A549 (cell line): Measurements from ENCODE around the gene ADARB2. TPM values are rescaled to one million over a fixed set of nuclear protein-coding genes. Genes with fewer than 3 reads are reported as not detected.

Experiments used
- ATAC-seq, 2 experiments: fragments of 200-7000 bp in 1 of 2; fragments of >200 bp in 1 of 2; cut with Nextera tagmentation in 1 of 2; cut with Tn5 transposase in 1 of 2; 3 replicates each; pipeline versions ENCODE4 v1.8.0 to v1.9.1; 2018 to 2020; ENCODE audit warnings: mild to moderate bottlenecking in 1 of 2, moderate library complexity in 1 of 2
- CTCF ChIA-PET: fragments of 300-600 bp; sonication (Branson Sonifier 250); formaldehyde crosslinking; extraction: SDS; loops from one replicate; lab custom pipeline; 2021; ENCODE audit warnings: antibody characterized with exemption, inconsistent platforms; lab: Yijun Ruan, JAX
- POLR2A ChIA-PET: fragments of 350-600 bp; formaldehyde crosslinking; extraction: SDS; loops from one replicate; lab custom pipeline; 2021; ENCODE audit warnings: antibody characterized with exemption, inconsistent platforms; lab: Yijun Ruan, JAX
- DNase-seq, 2 experiments: peaks; one replicate each; pipeline versions ENCODE4 v3.0.0 to v3.0.0-alpha.2; 2011 to 2016; ENCODE audit warnings: low read depth in 1 of 2, low spot score in 1 of 2
- FAIRE-seq: peaks from 2 replicates; lab custom pipeline; 2011; peaks lifted over from hg19 to GRCh38; lab: Jason Lieb, UNC
- H3K27ac ChIP-seq, 2 experiments: fragments of >200 bp; sonication (Bioruptor Twin); formaldehyde crosslinking; 3 replicates each; pipeline ENCODE4 v1.5.1; 2016 to 2017
- H3K4me1 ChIP-seq: fragments of >200 bp; sonication (Bioruptor Twin); formaldehyde crosslinking; 3 replicates; pipeline ENCODE4 v1.6.1; 2016
- H3K4me2 ChIP-seq: fragments of >200 bp; sonication (Bioruptor Twin); formaldehyde crosslinking; 3 replicates; pipeline ENCODE4 v1.6.1; 2016
- H3K4me3 ChIP-seq: fragments of >200 bp; sonication (Bioruptor Twin); formaldehyde crosslinking; 3 replicates; pipeline ENCODE4 v1.5.1; 2016
- H3K9me3 ChIP-seq: fragments of >200 bp; sonication (Bioruptor Twin); formaldehyde crosslinking; 3 replicates; pipeline ENCODE4 v1.6.1; 2016
- BHLHE40 ChIP-seq: IDR thresholded peaks from 2 replicates; pipeline ENCODE4 v1.6.1; 2012; ENCODE audit warnings: low read depth, low read length, inconsistent platforms
- CBX8 ChIP-seq: fragments of 200-600 bp; sonication (generic); IDR thresholded peaks from 2 replicates; pipeline ENCODE4 v1.6.1; 2016
- CHD2 ChIP-seq: fragments of 150-350 bp; IDR thresholded peaks from 2 replicates; pipeline ENCODE4 v1.6.1; 2014; ENCODE audit warnings: low read length; ENCODE audit not compliant: partially characterized antibody
- EHF ChIP-seq: fragments of 250-450 bp; sonication (Bioruptor Pico); IDR thresholded peaks from 2 replicates; pipeline ENCODE4 v1.5.0; 2020; ENCODE audit warnings: mild to moderate bottlenecking
- FOSB ChIP-seq: fragments of 250-450 bp; sonication (Bioruptor Pico); IDR thresholded peaks from 2 replicates; pipeline ENCODE4 v1.5.0; 2020; ENCODE audit warnings: mild to moderate bottlenecking, moderate library complexity
- FOSL2 ChIP-seq, 2 experiments: fragments of 450-650 bp in 1 of 2; fragments of >200 bp in 1 of 2; sonication (Bioruptor Twin) in 1 of 2; formaldehyde crosslinking; IDR thresholded peaks; 2 replicates each; pipeline versions ENCODE4 v1.5.0 to v1.6.1; 2016 to 2020; ENCODE audit warnings: mild to moderate bottlenecking in 1 of 2, moderate library complexity in 1 of 2
- FOXS1 ChIP-seq: fragments of 250-450 bp; sonication (Bioruptor Pico); IDR thresholded peaks from 2 replicates; pipeline ENCODE4 v1.5.0; 2020; ENCODE audit warnings: mild to moderate bottlenecking, moderate library complexity
- HOXB13 ChIP-seq: fragments of 250-450 bp; sonication (Bioruptor Pico); IDR thresholded peaks from 2 replicates; pipeline ENCODE4 v1.5.0; 2020; ENCODE audit warnings: low read depth, mild to moderate bottlenecking, moderate library complexity
- JUN ChIP-seq, 2 experiments: fragments of >200 bp; sonication (Bioruptor Twin); formaldehyde crosslinking; IDR thresholded peaks; 2 replicates in 1 of 2; 3 replicates in 1 of 2; pipeline ENCODE4 v1.6.1; 2016 to 2017
- KDM5A ChIP-seq: fragments of 200-600 bp; sonication (generic); IDR thresholded peaks from 2 replicates; pipeline ENCODE4 v1.6.1; 2016; ENCODE audit warnings: antibody characterized with exemption, mild to moderate bottlenecking
- MYC ChIP-seq: IDR thresholded peaks from 2 replicates; pipeline ENCODE4 v1.6.1; 2012; ENCODE audit warnings: mild to moderate bottlenecking, inconsistent platforms, low read length, improper control_type of control experiment, borderline replicate concordance
- NFE2L2 ChIP-seq: fragments of 150-350 bp; conservative IDR thresholded peaks from 2 replicates; pipeline ENCODE4 v1.6.1; 2014; ENCODE audit warnings: low read length
- NR3C1 ChIP-seq: fragments of >200 bp; sonication (Bioruptor Twin); formaldehyde crosslinking; IDR thresholded peaks from 3 replicates; pipeline ENCODE4 v1.6.1; 2017
- PHF8 ChIP-seq: fragments of 200-600 bp; sonication (generic); IDR thresholded peaks from 2 replicates; pipeline ENCODE4 v1.6.1; 2016; ENCODE audit warnings: low read depth, mild to moderate bottlenecking, antibody characterized with exemption, moderate library complexity, borderline replicate concordance
- POLR2A ChIP-seq: IDR thresholded peaks from 2 replicates; pipeline ENCODE4 v1.6.1; 2012; ENCODE audit warnings: mild to moderate bottlenecking, low read length
- POLR2AphosphoS2 ChIP-seq: conservative IDR thresholded peaks from 2 replicates; pipeline ENCODE4 v1.6.1; 2012; ENCODE audit warnings: low read length, improper control_type of control experiment, inconsistent platforms
- RAD21 ChIP-seq, 2 experiments: fragments of >200 bp in 1 of 2; sonication (Bioruptor Twin) in 1 of 2; formaldehyde crosslinking in 1 of 2; IDR thresholded peaks in 1 of 2; conservative IDR thresholded peaks in 1 of 2; 2 replicates in 1 of 2; 3 replicates in 1 of 2; pipeline ENCODE4 v1.6.1; 2012 to 2018; ENCODE audit warnings: inconsistent platforms in 1 of 2
- RFX5 ChIP-seq: fragments of 450-650 bp; IDR thresholded peaks from 2 replicates; pipeline ENCODE4 v1.7.1; 2014; ENCODE audit warnings: antibody characterized with exemption, mild to moderate bottlenecking, moderate library complexity
- TFCP2L1 ChIP-seq: fragments of 250-450 bp; sonication (Bioruptor Pico); IDR thresholded peaks from 2 replicates; pipeline ENCODE4 v1.5.0; 2021; ENCODE audit warnings: mild to moderate bottlenecking
- TP53 ChIP-seq: fragments of 250-450 bp; sonication (Bioruptor Pico); IDR thresholded peaks from 2 replicates; pipeline ENCODE4 v1.5.0; 2021; ENCODE audit warnings: mild to moderate bottlenecking, moderate library complexity
- ZC3H11A ChIP-seq: fragments of 450-650 bp; IDR thresholded peaks from 2 replicates; pipeline ENCODE4 v1.6.1; 2014; ENCODE audit warnings: antibody characterized with exemption, mild to moderate bottlenecking
- ZFP36 ChIP-seq: fragments of 450-650 bp; IDR thresholded peaks from 2 replicates; pipeline ENCODE4 v1.6.1; 2014; ENCODE audit warnings: borderline replicate concordance; ENCODE audit not compliant: partially characterized antibody
- WGBS: methylation state at CpG from one replicate; pipeline ENCODE4 v1.1.6; 2017; ENCODE audit errors: missing lambda C conversion rate; 5-methylcytosine and 5-hydroxymethylcytosine counted together
- polyA plus RNA-seq, 4 experiments: library from polyadenylated mRNA; depleted of rRNA in 3 of 4; stranded (reverse); fragments of >200 nt; fragmentation: RNase III in 1 of 4; extraction: RNeasy Plus Mini Kit Qiagen cat#74134 plus additional on column Dnase treatment in 1 of 4; gene quantifications; 2 replicates in 3 of 4; 3 replicates in 1 of 4; pipeline ENCODE4 v1.2.3, GENCODE V29; 2011 to 2017
- TF ChIP-seq, protein P1 (sequence below): IDR thresholded peaks from 2 replicates; pipeline ENCODE4 v1.6.1; 2012

ADARB2 gene
- polyA plus RNA-seq, 2 of the 4 experiments (the other 2 are of a cell fraction) = not detected

DNA sequence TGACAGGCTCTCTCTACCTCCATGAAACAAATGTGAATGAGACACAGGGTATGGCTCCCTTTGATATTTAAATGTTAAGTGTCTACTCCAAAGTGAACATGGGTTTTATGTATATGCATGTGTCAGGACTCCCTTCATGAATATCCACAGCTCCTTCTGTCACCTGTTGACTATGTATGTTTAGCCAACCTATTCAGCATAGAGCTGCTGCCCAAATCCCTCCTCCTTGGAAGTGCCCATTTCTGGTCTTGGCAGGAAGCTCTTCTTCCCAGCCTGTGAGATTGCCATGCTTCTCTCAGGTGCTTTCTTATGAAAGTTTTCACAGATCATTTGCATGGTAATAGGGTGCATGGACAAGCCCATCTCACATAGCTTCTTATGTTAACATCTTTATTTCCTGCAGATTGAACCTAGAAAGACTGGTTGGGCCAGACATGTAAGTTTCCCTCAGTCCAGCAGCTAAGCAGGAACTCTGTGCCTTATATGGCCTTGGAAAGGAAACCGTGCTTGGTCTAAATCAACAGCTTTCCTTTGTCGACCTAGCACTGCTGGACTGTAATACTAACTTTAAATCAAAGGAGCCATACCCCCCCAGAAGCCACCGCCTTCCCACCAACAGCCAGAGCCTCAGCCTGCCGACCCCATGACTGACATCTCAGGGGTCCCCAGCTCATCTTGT lies 288.9 kb downstream of the ADARB2 start:
- 0% methylated on average over 3 of the region's 4 CpGs for WGBS
- POLR2A ChIA-PET = no interaction called here

DNA sequence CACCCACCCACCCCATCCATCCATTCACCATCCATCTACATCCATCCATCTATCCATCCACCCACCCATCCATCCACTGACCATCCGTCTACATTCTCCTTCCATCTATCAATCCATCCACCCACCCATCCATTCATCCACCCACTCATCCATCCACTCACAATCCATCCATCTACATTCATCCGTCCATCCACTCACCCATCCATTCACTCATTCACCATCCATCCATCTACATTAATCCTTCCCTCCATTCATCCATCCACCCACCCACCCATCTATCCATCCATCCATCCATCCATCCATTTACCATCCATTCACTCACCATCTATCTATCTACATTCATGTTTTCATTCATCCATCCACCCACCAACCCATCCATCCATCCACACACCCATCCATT lies 292.5 kb downstream of the ADARB2 start:
- TF ChIP-seq MYC = no peak
- no peak for TF ChIP-seq POLR2A
- TF ChIP-seq EHF (CRISPR knock-in tag) = no peak
- TF ChIP-seq JUN (IDR thresholded peaks at IDR 0.05) = no peak
- TF ChIP-seq ZC3H11A = no peak
- no peak for TF ChIP-seq PHF8
- no peak for TF ChIP-seq RFX5
- TF ChIP-seq FOSB (CRISPR knock-in tag) = no peak
- no peak for TF ChIP-seq NFE2L2
- no peak for TF ChIP-seq HOXB13 (CRISPR knock-in tag)
- no peak for TF ChIP-seq KDM5A
- no peak for TF ChIP-seq BHLHE40
- TF ChIP-seq ZFP36 = no peak
- no peak for TF ChIP-seq TP53 (CRISPR knock-in tag)
- TF ChIP-seq, protein P1, sequence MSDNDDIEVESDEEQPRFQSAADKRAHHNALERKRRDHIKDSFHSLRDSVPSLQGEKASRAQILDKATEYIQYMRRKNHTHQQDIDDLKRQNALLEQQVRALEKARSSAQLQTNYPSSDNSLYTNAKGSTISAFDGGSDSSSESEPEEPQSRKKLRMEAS = no peak
- no peak for TF ChIP-seq CHD2
- no peak for TF ChIP-seq CBX8
- no peak for TF ChIP-seq TFCP2L1 (CRISPR knock-in tag)
- TF ChIP-seq FOXS1 = no peak
- TF ChIP-seq FOSL2 (IDR thresholded peaks at IDR 0.05) = no peak
- no peak for TF ChIP-seq FOSL2 (CRISPR knock-in tag; IDR thresholded peaks at IDR 0.05)
- H3K4me1 ChIP-seq = no peaks in the 10 kb centered on the region
- H3K4me2 ChIP-seq = no peak overlapping the region
- no peak for FAIRE-seq
- H3K27ac ChIP-seq = no peak overlapping the region
- ChIA-PET POLR2A (no interaction called here), CTCF (no interaction called here)
- no peak for DNase-seq
- H3K9me3 ChIP-seq = no peaks in the 10 kb centered on the region
- ATAC-seq = no peak
- no peak overlapping the region for H3K4me3 ChIP-seq
- WGBS = 3% methylated on average over 2 of the region's 2 CpGs

More for the DNA sequence above, 288.9 kb downstream of the ADARB2 start:
- Histone ChIP-seq H3K27ac (no peak overlapping the region), H3K4me3 (no peak overlapping the region), H3K9me3 (no peaks in the 10 kb centered on the region), H3K4me1 (no peaks in the 10 kb centered on the region), H3K4me2 (no peak overlapping the region)
- CTCF ChIA-PET = no interaction called here
- no peak for TF ChIP-seq NR3C1
- FAIRE-seq (no peak), DNase-seq (no peak), ATAC-seq (no peak)

DNA sequence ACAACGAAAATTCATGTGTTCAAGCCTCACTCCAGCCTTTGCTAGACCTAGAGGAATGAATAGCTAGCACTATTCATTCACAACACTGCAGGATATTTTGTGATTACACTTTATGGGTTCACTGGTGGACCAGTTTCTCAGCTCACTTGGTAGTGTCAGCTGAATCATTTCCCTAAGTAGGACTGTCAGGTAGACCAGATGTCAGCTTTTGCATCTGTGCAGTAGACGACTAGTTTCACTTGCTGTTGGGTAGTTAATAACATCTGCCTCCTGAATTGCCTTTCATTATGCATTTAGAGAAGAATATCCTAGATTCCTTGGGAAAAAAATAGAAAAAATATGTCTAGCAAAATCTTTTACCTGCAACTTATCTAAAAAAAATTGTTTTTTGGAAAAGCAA lies 296.4 kb downstream of the ADARB2 start:
- no peaks in the 10 kb centered on the region for H3K9me3 ChIP-seq
- H3K4me3 ChIP-seq = no peak overlapping the region
- H3K4me2 ChIP-seq = no peak overlapping the region
- TF ChIP-seq RFX5 (no peak), RAD21 (conservative IDR thresholded peaks at IDR 0.05 in 1 of 2, IDR thresholded peaks at IDR 0.05 in 1 of 2) (no peak), POLR2AphosphoS2 (no peak), CHD2 (no peak)
- WGBS = 2% methylated on average over 2 of the region's 2 CpGs
- FAIRE-seq (no peak), ATAC-seq (no peak), DNase-seq (no peak)
- no peaks in the 10 kb centered on the region for H3K4me1 ChIP-seq
- no peak overlapping the region for H3K27ac ChIP-seq
- ChIA-PET CTCF (no interaction called here), POLR2A (no interaction called here)
